ENCODE results near the gene B3GAT2.

B3GAT2 gene

GRCh38 chr6:70839286-70840266, 117.3 kb downstream of the B3GAT2 start:
- DNase-seq = no peak

GRCh38 chr6:70838907-70839285, 118.0 kb downstream of the B3GAT2 start:
- no peak for DNase-seq

GRCh38 chr6:70834520-70834919, 122.3 kb downstream of the B3GAT2 start:
- no peak for DNase-seq

- no peak for DNase-seq
These were observed 125.4 kb downstream of the B3GAT2 start for GRCh38 chr6:70831427-70831826.

GRCh38 chr6:70823651-70824050, 133.2 kb downstream of the B3GAT2 start:
- no peak for DNase-seq

GRCh38 chr6:70821751-70822150, 135.1 kb downstream of the B3GAT2 start:
- DNase-seq = no peak

DNA sequence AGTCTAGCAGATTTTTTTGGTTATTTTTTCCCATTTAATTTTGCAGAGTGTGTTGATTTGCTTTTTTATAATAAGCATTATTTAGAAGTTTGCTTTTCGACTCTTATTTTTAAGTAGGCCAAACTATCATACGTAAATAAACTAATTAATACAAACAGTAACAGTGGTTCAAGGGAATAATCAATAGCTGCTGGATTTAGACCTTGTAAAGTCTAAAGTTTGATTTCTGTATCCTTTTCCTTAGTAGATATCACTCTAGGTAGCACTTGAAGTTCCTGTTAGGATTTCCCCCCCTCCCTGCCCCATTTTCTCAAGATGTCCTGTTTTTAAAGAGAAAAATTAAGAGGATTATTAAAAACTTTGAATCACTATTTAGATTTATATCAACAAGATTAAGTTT, 136.1 kb downstream of the B3GAT2 start:
- DNase-seq = no peak

GRCh38 chr6:70819646-70820045, 137.2 kb downstream of the B3GAT2 start:
- DNase-seq = no peak

GRCh38 chr6:70813885-70814284, 143.0 kb downstream of the B3GAT2 start:
- DNase-seq = no peak

- no peak for DNase-seq
These were observed 145.1 kb downstream of the B3GAT2 start for GRCh38 chr6:70811788-70812187.

All from stimulated activated CD4-positive, alpha-beta T cell treated with anti-CD3 and anti-CD28 coated beads, Interleukin-2, amount 100 ng/mL, for 24 hours (primary cell).